Activated CD4-positive, alpha-beta T cell treated with anti-CD3 and anti-CD28 coated beads, Interleukin-2, Interleukin-6, amounts not matched to agents 100 ng/mL and 50 ng/mL, durations not matched to agents 16 hours and 8 hours (primary cell): ENCODE data around the gene TPST1.
"Not testable (repeated sequence)": the region's sequence is repeated elsewhere in the genome, so short reads cannot be mapped to it uniquely, and the experiment has no call there.

Source experiments
- DNase-seq: peaks from one replicate; pipeline ENCODE4 v3.0.0-alpha.2; 2020

TPST1 gene

DNA sequence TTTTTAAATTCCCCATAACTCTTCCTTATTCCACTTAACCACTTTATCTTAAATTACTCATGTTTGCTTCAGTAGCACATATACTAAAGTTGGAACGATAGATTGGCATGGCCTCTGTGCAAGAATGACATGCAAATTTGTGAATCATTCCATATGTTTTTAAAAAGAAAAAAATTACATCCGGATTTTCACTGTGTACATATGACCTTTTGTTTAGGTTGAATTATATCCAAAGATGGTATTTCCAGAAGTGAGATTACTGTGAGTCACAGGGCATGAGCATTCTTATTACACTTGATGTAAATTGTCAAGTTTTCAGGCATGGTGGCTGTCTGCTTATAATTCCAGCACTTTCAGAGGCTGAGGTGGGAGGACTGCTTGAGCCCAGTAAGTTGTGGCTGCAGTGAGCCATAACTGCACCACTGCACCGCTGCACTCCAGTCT lies 190.0 kb downstream of the TPST1 start:
- DNase-seq, result not testable (repeated sequence)

DNA sequence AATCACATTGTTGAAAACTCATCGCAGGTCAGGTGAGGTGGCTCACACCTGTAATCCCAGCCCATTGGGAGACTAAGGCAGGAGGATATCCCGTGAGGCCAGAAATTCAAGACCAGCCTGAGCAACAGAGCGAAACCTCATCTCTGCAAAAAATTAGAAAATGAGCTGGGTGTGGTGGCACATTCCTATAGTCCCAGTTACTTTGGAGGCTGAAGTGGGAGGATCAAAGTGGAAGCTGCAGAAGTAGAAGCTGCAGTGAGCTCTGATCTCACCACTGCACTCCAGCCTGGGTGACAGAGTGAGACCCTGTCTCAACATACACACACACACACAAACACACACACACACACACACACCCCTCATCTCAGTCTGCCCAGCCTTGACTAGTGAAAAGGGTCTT lies 190.9 kb downstream of the TPST1 start:
- not testable (repeated sequence) for DNase-seq

DNA sequence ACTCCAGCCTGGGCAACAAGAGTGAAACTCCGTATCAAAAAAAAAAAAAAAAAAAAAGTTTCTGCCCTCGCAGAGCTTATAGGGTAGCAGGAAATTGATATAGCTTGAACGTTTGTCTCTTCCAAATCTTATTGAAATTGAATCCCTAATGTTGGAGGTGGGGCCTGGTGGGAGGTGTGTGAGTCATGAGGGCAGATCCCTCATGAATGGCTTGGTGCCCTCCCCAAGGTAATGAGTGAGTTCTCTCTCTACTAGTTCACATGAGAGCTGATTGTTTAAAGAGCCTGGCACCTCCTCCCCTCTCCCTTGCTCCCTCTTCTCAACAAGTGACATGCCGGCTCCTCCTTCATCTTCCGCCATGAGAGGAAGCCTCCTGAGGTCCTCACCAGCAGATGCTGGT lies 193.7 kb downstream of the TPST1 start:
- not testable (repeated sequence) for DNase-seq

DNA sequence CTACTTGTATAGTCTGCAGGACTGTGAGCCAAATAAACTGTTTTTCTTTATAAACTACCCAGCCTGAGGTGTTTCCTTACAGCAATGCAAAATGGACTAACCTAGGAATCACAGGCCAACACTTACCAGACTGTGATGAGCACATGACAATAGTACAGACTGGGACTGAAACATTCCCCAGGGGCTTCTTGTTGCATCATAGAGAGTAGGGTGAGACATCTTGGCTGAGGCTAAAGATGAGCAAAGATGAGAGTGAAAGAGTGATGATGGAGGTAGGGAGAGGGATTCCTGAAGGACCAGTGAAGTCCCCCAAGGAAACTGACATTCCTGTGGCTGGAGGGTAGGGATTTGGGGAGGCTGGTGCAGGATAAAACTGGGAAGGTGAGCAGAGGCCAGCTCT lies 194.4 kb downstream of the TPST1 start:
- DNase-seq, result no peak

- DNase-seq, result no peak
Measured at GRCh38 chr7:66400400-66400799, 195.3 kb downstream of the TPST1 start.

DNA sequence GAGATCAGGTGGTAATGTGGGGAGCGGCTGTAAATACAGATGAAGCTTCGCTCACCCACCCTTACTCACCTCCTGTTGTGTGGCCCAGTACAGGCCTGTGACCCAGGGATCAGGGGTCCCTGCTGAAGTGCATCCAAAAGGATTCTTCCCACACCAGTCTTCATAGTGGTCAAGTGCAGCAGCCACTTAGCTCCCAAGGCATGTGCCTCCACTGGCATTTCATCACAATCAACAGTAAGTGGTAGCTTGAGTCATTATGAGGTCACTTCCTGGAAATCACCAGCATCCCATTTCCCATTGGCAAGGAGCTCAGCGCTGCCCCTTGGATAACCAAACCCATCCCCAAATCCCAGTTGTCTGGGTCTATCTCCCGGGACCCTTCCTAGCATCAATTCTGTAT lies 196.0 kb downstream of the TPST1 start:
- not testable (repeated sequence) for DNase-seq

GRCh38 chr7:66401932-66402331 lies 196.8 kb downstream of the TPST1 start:
- not testable (repeated sequence) for DNase-seq

DNA sequence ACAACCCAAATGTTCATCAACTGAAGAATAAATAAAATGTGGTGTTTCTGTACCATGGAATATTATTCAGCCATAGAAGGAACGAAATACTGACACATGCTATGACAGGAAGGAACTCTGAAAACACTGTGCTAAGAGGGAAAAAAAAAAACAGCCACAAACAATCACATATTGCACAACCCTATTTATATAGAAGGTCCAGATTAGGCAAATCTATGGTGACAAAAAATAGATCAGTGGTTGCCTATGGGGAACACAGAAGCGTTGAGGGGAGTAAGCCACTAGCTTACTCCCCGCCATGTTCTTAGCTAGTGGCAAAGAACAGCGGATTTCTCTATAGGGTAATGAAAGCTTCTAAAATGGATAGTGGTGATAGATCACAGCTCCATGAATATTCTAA lies 198.4 kb downstream of the TPST1 start:
- DNase-seq, result no peak

- no peak for DNase-seq
Measured at GRCh38 chr7:66409493-66409892, 204.4 kb downstream of the TPST1 start.
